NCI-H748 (cell line): Measurements from ENCODE around the gene TMEM176A.
"Not testable (repeated sequence)": the region's sequence is repeated elsewhere in the genome, so short reads cannot be mapped to it uniquely, and the experiment has no call there.

Experiments
- DNase-seq: peaks from one replicate; lab custom pipeline; 2025; ENCODE audit not compliant: unreplicated experiment; lab: John Stamatoyannopoulos, UW

The TMEM176A gene

GRCh38 chr7:150800581-150801241 is at the start of gene TMEM176A:
TMEM176A (plus strand) TSS chr7:150800769; CDS start chr7:150801551, 782 bp downstream.
- peak; percentile 59 for DNase-seq

GRCh38 chr7:150751702-150752101 is 48.9 kb upstream of the TMEM176A start:
- no peak for DNase-seq

- no peak for DNase-seq
Measured at GRCh38 chr7:150753239-150753638, 47.3 kb upstream of the TMEM176A start.

GRCh38 chr7:150753826-150754603 is 46.6 kb upstream of the TMEM176A start:
- peak; percentile 7 for DNase-seq

GRCh38 chr7:150754951-150755350 is 45.6 kb upstream of the TMEM176A start:
- DNase-seq: no peak

- DNase-seq: no peak
Measured at GRCh38 chr7:150755473-150756099, 45.0 kb upstream of the TMEM176A start.

- DNase-seq: no peak
Measured at GRCh38 chr7:150756166-150756565, 44.4 kb upstream of the TMEM176A start.

- no peak for DNase-seq
Measured at GRCh38 chr7:150756858-150757257, 43.7 kb upstream of the TMEM176A start.

GRCh38 chr7:150759479-150759878 is 41.1 kb upstream of the TMEM176A start:
- DNase-seq: no peak

GRCh38 chr7:150766334-150766709 is 34.2 kb upstream of the TMEM176A start:
- DNase-seq: no peak

GRCh38 chr7:150769768-150770167 is 30.8 kb upstream of the TMEM176A start:
- DNase-seq: no peak

GRCh38 chr7:150774131-150774530 is 26.4 kb upstream of the TMEM176A start:
- not testable (repeated sequence) for DNase-seq

- DNase-seq: no peak
Measured at GRCh38 chr7:150778014-150778737, 22.4 kb upstream of the TMEM176A start.

GRCh38 chr7:150778738-150779301 is 21.7 kb upstream of the TMEM176A start:
- peak; percentile 81 for DNase-seq

GRCh38 chr7:150780292-150780691 is 20.3 kb upstream of the TMEM176A start:
- DNase-seq: no peak

- DNase-seq: no peak
Measured at GRCh38 chr7:150781103-150781502, 19.5 kb upstream of the TMEM176A start.

GRCh38 chr7:150781961-150782360 is 18.6 kb upstream of the TMEM176A start:
- no peak for DNase-seq

GRCh38 chr7:150784120-150784736 is 16.3 kb upstream of the TMEM176A start:
- DNase-seq: no peak

- no peak for DNase-seq
Measured at GRCh38 chr7:150784954-150785353, 15.6 kb upstream of the TMEM176A start.
